SK-N-SH treated with all-trans-retinoic acid at 6 μM for 48 hours (cell line): ENCODE data around the gene USP40.

Source experiments
- ATAC-seq: fragments of 200-7000 bp; cut with Tn5 transposase; 3 replicates; pipeline ENCODE4 v1.9.1; 2020; ENCODE audit warnings: mild to moderate bottlenecking, moderate library complexity
- BACH2 ChIP-seq: fragments of 250-450 bp; sonication (Bioruptor Pico); IDR thresholded peaks from 2 replicates; pipeline ENCODE4 v1.9.0; 2021; ENCODE audit warnings: mild to moderate bottlenecking, borderline replicate concordance
- CREB5 ChIP-seq: fragments of 250-450 bp; sonication (Bioruptor Pico); IDR thresholded peaks from 2 replicates; pipeline ENCODE4 v1.5.1; 2020; ENCODE audit warnings: low read depth, mild to moderate bottlenecking, moderate library complexity
- CSDC2 ChIP-seq: fragments of 250-450 bp; sonication (Bioruptor Pico); IDR thresholded peaks from 2 replicates; pipeline ENCODE4 v1.5.0; 2020; ENCODE audit warnings: mild to moderate bottlenecking, moderate library complexity
- ESRRG ChIP-seq: fragments of 250-450 bp; sonication (Bioruptor Pico); IDR thresholded peaks from 2 replicates; pipeline ENCODE4 v1.6.1; 2021; ENCODE audit warnings: mild to moderate bottlenecking
- GLIS3 ChIP-seq: fragments of 250-450 bp; sonication (Bioruptor Pico); IDR thresholded peaks from 2 replicates; pipeline ENCODE4 v1.5.0; 2020; ENCODE audit warnings: mild to moderate bottlenecking, moderate library complexity
- ISL1 ChIP-seq: fragments of 250-450 bp; sonication (Bioruptor Pico); IDR thresholded peaks from 2 replicates; pipeline ENCODE4 v2.1.2; 2022; ENCODE audit warnings: mild to moderate bottlenecking, moderate library complexity
- OSR1 ChIP-seq: fragments of 250-450 bp; sonication (Bioruptor Pico); IDR thresholded peaks from 2 replicates; pipeline ENCODE4 v1.8.0; 2022; ENCODE audit warnings: moderate library complexity, mild to moderate bottlenecking, inconsistent platforms
- PATZ1 ChIP-seq: fragments of 250-450 bp; sonication (Bioruptor Pico); IDR thresholded peaks from 2 replicates; pipeline ENCODE4 v1.8.0; 2020; ENCODE audit warnings: mild to moderate bottlenecking, moderate library complexity, borderline replicate concordance
- POU6F1 ChIP-seq: fragments of 250-450 bp; sonication (Bioruptor Pico); IDR thresholded peaks from 2 replicates; pipeline ENCODE4 v1.8.0; 2021; ENCODE audit warnings: low read depth, mild to moderate bottlenecking, moderate library complexity, borderline replicate concordance
- RARB ChIP-seq: fragments of 250-450 bp; sonication (Bioruptor Pico); IDR thresholded peaks from 2 replicates; pipeline ENCODE4 v1.8.0; 2021; ENCODE audit warnings: mild to moderate bottlenecking, moderate library complexity
- TCF4 ChIP-seq: fragments of 250-450 bp; sonication (Bioruptor Pico); IDR thresholded peaks from 2 replicates; pipeline ENCODE4 v1.8.0; 2021; ENCODE audit warnings: mild to moderate bottlenecking, moderate library complexity, borderline replicate concordance
- TOX ChIP-seq: fragments of 250-450 bp; sonication (Bioruptor Pico); IDR thresholded peaks from 2 replicates; pipeline ENCODE4 v1.8.0; 2021; ENCODE audit warnings: mild to moderate bottlenecking, moderate library complexity, borderline replicate concordance
- TSHZ2 ChIP-seq: fragments of 250-450 bp; sonication (Bioruptor Pico); IDR thresholded peaks from 2 replicates; pipeline ENCODE4 v1.5.0; 2020; ENCODE audit warnings: mild to moderate bottlenecking, moderate library complexity
- ZC3H10 ChIP-seq: fragments of 250-450 bp; sonication (Bioruptor Pico); IDR thresholded peaks from 2 replicates; pipeline ENCODE4 v1.5.1; 2021; ENCODE audit warnings: mild to moderate bottlenecking, moderate library complexity
- ZFP3 ChIP-seq: fragments of 250-450 bp; sonication (Bioruptor Pico); IDR thresholded peaks from 2 replicates; pipeline ENCODE4 v1.5.0; 2020; ENCODE audit warnings: mild to moderate bottlenecking, moderate library complexity
- ZFP30 ChIP-seq: fragments of 450-650 bp; formaldehyde crosslinking; IDR thresholded peaks from 2 replicates; pipeline ENCODE4 v1.5.0; 2022; ENCODE audit warnings: mild to moderate bottlenecking, moderate library complexity
- ZNF70 ChIP-seq: fragments of 450-650 bp; formaldehyde crosslinking; IDR thresholded peaks from 2 replicates; pipeline ENCODE4 v1.5.0; 2020; ENCODE audit warnings: mild to moderate bottlenecking, moderate library complexity
- ZNF8 ChIP-seq: fragments of 450-650 bp; formaldehyde crosslinking; IDR thresholded peaks from 2 replicates; pipeline ENCODE4 v1.5.0; 2020; ENCODE audit warnings: mild to moderate bottlenecking, moderate library complexity
- TF ChIP-seq, protein P1 (sequence below): fragments of 250-450 bp; sonication (Bioruptor Pico); IDR thresholded peaks from 2 replicates; pipeline ENCODE4 v1.5.1; 2021; ENCODE audit warnings: mild to moderate bottlenecking, moderate library complexity

Gene USP40

GRCh38 chr2:233486778-233487552 is 79.6 kb downstream of the USP40 start (continued):
- TF ChIP-seq ZFP3 (CRISPR knock-in tag) (peak; percentile 48; the same call in 1 of the 2 replicates), CREB5 (CRISPR knock-in tag) (peak; percentile 99), TOX (CRISPR knock-in tag) (peak; percentile 26; the same call in 1 of the 2 replicates), BACH2 (CRISPR knock-in tag) (no peak), ISL1 (CRISPR knock-in tag) (peak; percentile 97)

- TF ChIP-seq TCF4 (CRISPR knock-in tag) (no peak), ZNF70 (CRISPR knock-in tag) (no peak), CSDC2 (CRISPR knock-in tag) (no peak), OSR1 (no peak)
- no peak for ATAC-seq
Observed at GRCh38 chr2:233486357-233486756, 80.2 kb downstream of the USP40 start.

GRCh38 chr2:233485726-233486125 is 80.9 kb downstream of the USP40 start:
- TF ChIP-seq, protein P1, sequence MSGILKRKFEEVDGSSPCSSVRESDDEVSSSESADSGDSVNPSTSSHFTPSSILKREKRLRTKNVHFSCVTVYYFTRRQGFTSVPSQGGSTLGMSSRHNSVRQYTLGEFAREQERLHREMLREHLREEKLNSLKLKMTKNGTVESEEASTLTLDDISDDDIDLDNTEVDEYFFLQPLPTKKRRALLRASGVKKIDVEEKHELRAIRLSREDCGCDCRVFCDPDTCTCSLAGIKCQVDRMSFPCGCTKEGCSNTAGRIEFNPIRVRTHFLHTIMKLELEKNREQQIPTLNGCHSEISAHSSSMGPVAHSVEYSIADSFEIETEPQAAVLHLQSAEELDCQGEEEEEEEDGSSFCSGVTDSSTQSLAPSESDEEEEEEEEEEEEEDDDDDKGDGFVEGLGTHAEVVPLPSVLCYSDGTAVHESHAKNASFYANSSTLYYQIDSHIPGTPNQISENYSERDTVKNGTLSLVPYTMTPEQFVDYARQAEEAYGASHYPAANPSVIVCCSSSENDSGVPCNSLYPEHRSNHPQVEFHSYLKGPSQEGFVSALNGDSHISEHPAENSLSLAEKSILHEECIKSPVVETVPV (CRISPR knock-in tag): no peak
- TF ChIP-seq CSDC2 (CRISPR knock-in tag) (no peak), GLIS3 (no peak), ZNF70 (CRISPR knock-in tag) (no peak), ZNF8 (CRISPR knock-in tag) (no peak), POU6F1 (no peak), PATZ1 (CRISPR knock-in tag) (no peak), BACH2 (CRISPR knock-in tag) (no peak), RARB (CRISPR knock-in tag) (no peak), OSR1 (no peak), ISL1 (CRISPR knock-in tag) (no peak), ESRRG (CRISPR knock-in tag) (no peak), ZFP30 (no peak), TSHZ2 (CRISPR knock-in tag) (no peak)
- no peak for ATAC-seq

GRCh38 chr2:233482616-233483015 is 84.0 kb downstream of the USP40 start:
- TF ChIP-seq ZC3H10 (CRISPR knock-in tag) (no peak), ZNF8 (CRISPR knock-in tag) (no peak), ZFP3 (CRISPR knock-in tag) (no peak), ZNF70 (CRISPR knock-in tag) (no peak)
- ATAC-seq: no peak
